ENCODE measurements around the gene TAPT1. TPM values are rescaled to one million over a fixed set of nuclear protein-coding genes. Genes with fewer than 3 reads are reported as not detected.

The TAPT1 gene
- total RNA-seq, 6 donors from 2014 or later = 22.3 to 79.0 (median 48.1) TPM

- no peak for DNase-seq
- Histone ChIP-seq H3K9me3 (no peaks in the 10 kb centered on the region), H3K27ac (no peak overlapping the region), H3K27me3 (no peaks in the 10 kb centered on the region), H3K36me3 (peaks cover 0 to 21% (median 2%) of the 10 kb centered on the region in 4 donors), H3K4me1 (peaks cover 16 to 38% (median 28%) of the 10 kb centered on the region in 4 donors), H3K4me3 (no peak overlapping the region)
- 64 to 68% methylated on average over 7 of the region's 7 CpGs for WGBS, 2 donors
- peak; percentile 49 to 65 for ATAC-seq (ENCODE audit: low FRiP score in 2 of 2)
- TF ChIP-seq EP300 (IDR thresholded peaks at IDR 0.05) = no peak
- TF ChIP-seq POLR2A (IDR thresholded peaks at IDR 0.05) = no peak
- TF ChIP-seq POLR2AphosphoS5 (IDR thresholded peaks at IDR 0.05) = no peak
- peak; percentile 10 to 63 (median 46) for TF ChIP-seq CTCF (IDR thresholded peaks at IDR 0.05)
Measured at GRCh38 chr4:16205298-16206164, 20.7 kb downstream of the TAPT1 start.

- Histone ChIP-seq H3K4me1 (peaks cover 16 to 38% (median 28%) of the 10 kb centered on the region in 4 donors), H3K27me3 (no peaks in the 10 kb centered on the region), H3K36me3 (peaks cover 0 to 11% (median 0%) of the 10 kb centered on the region in 4 donors), H3K27ac (no peak overlapping the region), H3K4me3 (no peak overlapping the region), H3K9me3 (no peaks in the 10 kb centered on the region)
- DNase-seq (peak; percentile 61 to 68), ATAC-seq (ENCODE audit: low FRiP score in 2 of 2) (peak; percentile 49 to 55)
- TF ChIP-seq POLR2A (IDR thresholded peaks at IDR 0.05) (no peak), EP300 (IDR thresholded peaks at IDR 0.05) (no peak), CTCF (IDR thresholded peaks at IDR 0.05) (no peak), POLR2AphosphoS5 (IDR thresholded peaks at IDR 0.05) (no peak)
- WGBS, 2 donors = 81 to 85% methylated on average over 3 of the region's 3 CpGs
Measured at GRCh38 chr4:16204505-16204904, 21.8 kb downstream of the TAPT1 start.

- TF ChIP-seq POLR2A (IDR thresholded peaks at IDR 0.05) = no peak
- no peak for TF ChIP-seq POLR2AphosphoS5 (IDR thresholded peaks at IDR 0.05)
- no peak for TF ChIP-seq EP300 (IDR thresholded peaks at IDR 0.05)
- no peak for TF ChIP-seq CTCF (IDR thresholded peaks at IDR 0.05)
- 83 to 93% methylated on average over 2 of the region's 2 CpGs for WGBS, 2 donors
- Histone ChIP-seq H3K27ac (no peak overlapping the region), H3K27me3 (no peaks in the 10 kb centered on the region), H3K36me3 (peaks cover 0 to 10% (median 0%) of the 10 kb centered on the region in 4 donors), H3K4me1 (peaks cover 23 to 39% (median 31%) of the 10 kb centered on the region in 4 donors), H3K4me3 (no peak overlapping the region), H3K9me3 (no peaks in the 10 kb centered on the region)
- no peak for DNase-seq
- ATAC-seq (ENCODE audit: low FRiP score in 2 of 2) = no peak
Measured at GRCh38 chr4:16203083-16203482, 23.2 kb downstream of the TAPT1 start.

GRCh38 chr4:16202598-16202997 is 23.7 kb downstream of the TAPT1 start:
- Histone ChIP-seq H3K4me3 (no peak overlapping the region), H3K36me3 (peaks cover 0 to 10% (median 0%) of the 10 kb centered on the region in 4 donors), H3K27me3 (no peaks in the 10 kb centered on the region), H3K27ac (no peak overlapping the region), H3K4me1 (peaks cover 28 to 44% (median 33%) of the 10 kb centered on the region in 4 donors), H3K9me3 (no peaks in the 10 kb centered on the region)
- DNase-seq (no peak), ATAC-seq (ENCODE audit: low FRiP score in 2 of 2) (no peak)
- TF ChIP-seq CTCF (IDR thresholded peaks at IDR 0.05) (no peak), EP300 (IDR thresholded peaks at IDR 0.05) (no peak), POLR2AphosphoS5 (IDR thresholded peaks at IDR 0.05) (no peak), POLR2A (IDR thresholded peaks at IDR 0.05) (no peak)
- WGBS, 2 donors = 91 to 93% methylated on average over 2 of the region's 2 CpGs

Data from upper lobe of left lung (tissue), 6 donors.